GM13977 (cell line): ENCODE data around the gene CTAG1A.
"Not testable (repeated sequence)": the region's sequence is repeated elsewhere in the genome, so short reads cannot be mapped to it uniquely, and the experiment has no call there.

Experiments
- DNase-seq: peaks from one replicate; pipeline ENCODE4 v3.0.0; 2012; ENCODE audit warnings: low spot score
- in situ Hi-C: fragments of 300-500 bp; cut with MboI; formaldehyde crosslinking; loops from one replicate; pipeline ENCODE4 v1.12.0; 2022; ENCODE audit warnings: low sequenced_read_pairs, low pct_unique_long_range_greater_than_20kb, mixed read lengths, inconsistent platforms; ENCODE audit not compliant: unreplicated experiment

CTAG1A gene

DNA sequence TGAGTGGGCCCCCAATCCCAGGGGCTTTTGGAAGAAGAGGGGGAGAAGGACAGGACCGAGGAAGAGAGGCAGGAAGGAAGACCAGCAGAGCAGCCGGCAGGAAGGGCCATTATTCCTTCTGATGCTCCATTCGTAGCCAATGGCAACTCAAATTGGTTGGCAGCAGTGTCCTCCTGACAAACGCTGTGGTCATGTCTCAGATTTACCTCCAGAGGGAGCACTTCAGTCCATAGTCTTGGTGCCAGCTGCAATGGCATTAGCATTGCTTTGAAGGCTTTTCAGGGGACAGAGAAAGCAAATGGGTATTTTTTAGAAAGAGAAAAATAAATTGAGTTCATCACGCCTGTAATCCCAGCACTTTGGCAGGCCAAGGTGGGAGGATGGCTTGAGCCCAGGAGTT is 44.0 kb downstream of the CTAG1A start:
- in situ Hi-C loops, DNase-seq: not testable (repeated sequence)

DNA sequence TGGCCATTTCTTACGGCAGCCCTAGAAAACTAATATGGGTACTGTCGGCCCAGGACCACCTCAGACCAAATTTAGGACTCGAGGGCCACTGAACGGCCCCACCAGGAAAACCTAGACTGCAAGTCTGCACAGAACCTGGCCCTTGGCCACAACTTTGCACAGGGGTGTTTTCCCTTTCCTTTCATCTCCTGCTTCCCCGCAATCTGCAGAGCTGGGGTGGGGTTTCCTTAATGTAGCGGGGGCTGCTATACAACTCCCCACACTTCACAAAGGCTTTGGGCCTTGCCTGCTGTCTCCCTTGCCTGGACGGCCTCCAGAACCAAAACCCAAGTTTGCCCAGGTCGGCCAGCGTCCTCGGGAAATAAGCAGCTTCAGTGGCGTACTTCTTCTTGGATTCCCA is 46.0 kb downstream of the CTAG1A start:
- in situ Hi-C loops, DNase-seq: not testable (repeated sequence)

DNA sequence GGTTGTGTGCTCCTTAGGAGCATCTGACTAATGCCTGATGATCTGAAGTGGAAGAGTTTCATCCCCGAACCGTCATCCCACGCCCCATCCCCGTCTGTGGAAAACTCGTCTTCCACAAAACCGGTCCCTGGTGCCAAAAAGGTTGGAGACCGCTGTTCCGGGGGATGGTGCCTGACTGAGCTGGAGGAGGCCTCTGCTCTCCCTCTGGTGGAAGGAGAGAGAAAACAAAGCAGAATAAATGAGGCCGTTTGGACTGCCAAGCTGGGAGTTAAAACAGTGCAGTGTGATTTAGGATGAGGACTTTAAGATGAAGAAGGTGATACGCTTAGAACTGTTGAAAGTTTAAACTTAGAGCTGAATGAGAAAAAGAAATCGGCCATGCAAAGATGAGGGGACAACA is 48.7 kb downstream of the CTAG1A start:
- in situ Hi-C loops = not testable (repeated sequence)

More for the DNA sequence above, 48.7 kb downstream of the CTAG1A start:
- not testable (repeated sequence) for DNase-seq
